HG03095 (cell line): ENCODE data around the gene SOX15.
A peak's percentile ranks its signal among the peaks of the same experiment; 100 is the strongest.
"Not testable (repeated sequence)": the region's sequence is repeated elsewhere in the genome, so short reads cannot be mapped to it uniquely, and the experiment has no call there.

Experiments used
- ATAC-seq: cut with Tn5 transposase; IDR thresholded peaks from one replicate; pipeline ENCODE4 v1.9.1; 2021; ENCODE audit warnings: moderate library complexity; ENCODE audit not compliant: unreplicated experiment

The SOX15 gene

DNA sequence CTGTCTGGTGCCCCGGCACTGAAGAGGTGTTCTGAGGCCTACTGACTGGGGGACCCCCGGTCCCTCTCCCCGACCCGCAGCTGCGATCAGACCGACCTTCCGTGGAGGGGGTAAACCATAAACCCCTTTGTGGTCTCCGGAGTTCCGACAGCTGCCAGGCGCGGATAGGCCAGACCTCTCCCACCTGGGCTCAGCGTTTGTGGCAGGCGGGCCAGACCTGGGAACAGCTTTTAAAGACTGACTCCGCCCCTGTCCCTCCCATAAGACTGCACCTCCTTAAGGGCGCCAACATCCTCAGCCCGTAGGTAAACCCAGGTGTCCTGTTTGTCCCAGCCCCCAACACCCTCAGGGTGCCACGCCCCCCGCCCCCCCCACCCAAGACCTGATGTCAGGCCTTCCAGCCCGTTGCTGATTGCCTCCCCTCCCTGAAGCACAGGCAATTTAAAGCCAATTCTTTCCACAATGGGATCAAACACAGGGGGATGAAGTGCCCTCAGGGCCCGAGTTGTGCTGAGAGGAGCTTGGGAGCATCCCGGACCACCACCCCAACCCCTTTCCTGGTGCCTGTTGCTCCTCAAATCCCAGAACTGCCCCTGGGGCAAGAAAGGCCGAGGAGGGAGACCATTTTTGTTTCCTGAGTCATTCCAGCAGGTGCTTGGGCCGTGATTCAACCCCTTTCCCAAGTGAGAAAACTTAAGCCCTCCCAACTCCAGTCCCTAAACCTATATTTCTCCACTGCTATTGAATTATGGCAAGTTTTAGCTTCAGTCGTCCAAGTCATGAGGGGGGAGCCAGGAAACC is at the start of gene SOX15:
Gene SOX15, minus strand, starts transcription at position 204 of the 801 bp plus-strand sequence. CDS start 418 bp downstream, outside the sequence.
- no peak for ATAC-seq

DNA sequence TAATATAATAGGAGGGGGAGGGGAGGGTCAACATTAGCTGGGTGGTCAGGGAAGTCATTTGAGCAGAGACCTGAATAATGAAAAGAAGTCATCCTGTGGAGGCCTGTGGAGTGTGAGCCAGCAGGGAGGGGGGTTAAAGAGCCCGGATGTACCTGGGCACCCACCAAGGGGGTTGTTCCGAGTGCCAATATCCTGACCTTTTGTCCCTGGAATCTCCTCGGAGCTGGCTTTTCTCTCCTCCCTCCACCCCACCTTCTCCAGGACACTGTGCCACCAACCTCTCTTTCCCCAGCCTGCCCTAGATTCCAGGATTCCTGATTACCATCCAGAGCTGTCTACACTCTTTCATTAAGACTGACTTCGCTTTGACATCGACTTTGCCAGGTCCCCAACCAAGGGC is 46.3 kb upstream of the SOX15 start:
- ATAC-seq: no peak

DNA sequence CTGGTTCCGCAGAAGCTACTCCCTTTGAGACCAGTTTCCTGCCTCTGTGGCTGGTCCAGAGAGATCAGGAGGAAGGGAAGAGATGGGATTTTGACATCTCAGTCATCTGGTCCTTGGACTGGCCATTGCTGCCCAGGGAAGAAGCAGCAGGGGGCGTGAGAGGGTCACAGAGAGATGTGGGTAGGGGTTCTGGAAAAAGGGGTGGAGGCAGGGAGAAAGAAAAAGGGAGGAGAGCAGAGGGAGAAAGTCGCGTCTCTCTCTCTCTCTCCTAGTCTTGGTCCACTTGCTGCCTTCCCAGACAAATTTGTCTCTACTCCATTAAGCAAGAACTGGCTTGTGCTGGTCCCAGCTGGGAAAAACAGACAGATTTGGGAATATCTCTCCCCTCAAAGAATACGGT is 44.5 kb upstream of the SOX15 start:
- ATAC-seq: no peak

DNA sequence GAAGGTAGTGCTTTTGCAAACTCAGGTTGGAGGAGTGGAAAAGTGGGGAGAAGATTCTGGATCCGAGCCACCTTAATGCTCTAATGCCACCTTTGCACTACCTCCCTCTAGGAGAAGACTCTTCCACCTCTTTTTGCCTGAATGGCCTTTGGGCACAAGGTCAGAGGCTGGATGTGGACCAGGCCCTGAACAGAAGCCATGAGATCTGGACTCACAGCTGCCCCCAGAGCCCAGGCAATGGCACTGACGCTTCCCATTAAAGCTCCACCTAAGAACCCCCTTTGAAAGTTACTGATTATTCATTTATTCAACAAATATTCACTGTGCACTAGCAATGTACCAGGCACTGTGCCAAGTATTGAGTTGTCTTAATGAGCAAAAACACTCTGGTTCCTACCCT is 43.2 kb upstream of the SOX15 start:
- ATAC-seq: no peak

DNA sequence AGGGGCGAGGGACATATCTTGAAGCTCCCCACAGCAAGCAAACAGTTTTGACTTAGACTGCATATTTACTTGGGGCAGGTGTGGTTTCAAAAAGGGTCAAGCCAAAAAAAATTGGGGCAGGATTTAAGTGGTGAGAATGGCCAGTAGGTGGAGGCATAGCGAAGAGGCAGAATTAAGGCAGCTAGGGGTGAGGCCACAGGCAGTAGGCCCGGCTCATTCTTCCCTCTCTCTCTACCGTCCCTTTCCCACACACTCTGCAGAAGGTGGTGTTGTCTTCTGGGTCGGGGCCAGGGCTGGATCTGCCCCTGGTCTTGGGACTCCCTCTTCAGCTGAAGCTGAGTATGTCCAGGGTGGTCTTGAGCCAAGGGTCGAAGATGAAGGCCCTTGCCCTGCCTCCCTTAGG is 42.6 kb upstream of the SOX15 start:
- ATAC-seq: no peak

DNA sequence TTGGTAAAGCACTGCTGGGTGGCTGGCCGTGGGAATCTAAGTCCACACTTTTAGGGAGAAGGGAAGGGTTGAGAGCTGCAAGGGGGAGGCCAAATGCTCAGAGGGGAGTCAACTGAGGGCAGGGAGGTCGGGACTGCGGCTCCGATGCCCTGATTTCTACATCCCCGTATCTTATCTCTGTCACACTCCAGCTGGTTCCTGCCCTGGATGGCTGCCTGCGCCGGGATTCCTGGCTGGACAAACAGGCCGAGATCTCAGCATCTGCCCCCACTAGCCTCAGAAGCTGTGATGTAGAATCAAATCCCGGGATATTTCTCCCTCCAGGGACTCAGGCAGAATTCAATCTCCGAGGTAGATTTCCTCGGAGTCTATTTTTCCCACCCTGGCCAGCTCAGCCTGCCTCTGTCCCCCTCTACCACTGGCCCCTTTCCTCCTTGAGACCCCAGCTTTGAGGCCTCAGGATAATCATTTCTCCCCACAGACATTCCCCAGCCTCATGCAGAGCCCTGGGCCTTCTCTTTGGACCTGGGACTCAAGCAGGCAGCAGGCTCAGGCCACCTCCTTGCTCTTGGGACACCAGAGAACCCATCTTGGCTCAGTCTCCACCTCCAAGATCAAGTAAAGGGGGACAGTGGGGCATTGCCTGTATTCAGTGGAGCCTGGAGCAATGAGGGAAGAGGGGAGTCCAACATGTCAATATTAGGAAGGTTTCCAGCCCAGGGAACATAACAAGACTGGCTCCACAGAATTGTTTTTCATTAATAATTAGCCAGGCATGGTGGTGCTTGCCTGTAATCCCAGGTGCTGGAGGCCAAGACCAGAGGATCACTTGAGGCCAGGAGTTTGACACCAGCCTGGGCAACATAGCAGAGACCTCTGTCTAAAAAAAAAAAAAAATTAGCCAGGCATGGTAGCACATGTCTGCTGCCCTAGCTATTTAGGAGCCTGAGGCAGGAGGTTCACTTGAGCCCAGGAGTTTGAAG is 41.8 kb upstream of the SOX15 start:
- no peak for ATAC-seq

DNA sequence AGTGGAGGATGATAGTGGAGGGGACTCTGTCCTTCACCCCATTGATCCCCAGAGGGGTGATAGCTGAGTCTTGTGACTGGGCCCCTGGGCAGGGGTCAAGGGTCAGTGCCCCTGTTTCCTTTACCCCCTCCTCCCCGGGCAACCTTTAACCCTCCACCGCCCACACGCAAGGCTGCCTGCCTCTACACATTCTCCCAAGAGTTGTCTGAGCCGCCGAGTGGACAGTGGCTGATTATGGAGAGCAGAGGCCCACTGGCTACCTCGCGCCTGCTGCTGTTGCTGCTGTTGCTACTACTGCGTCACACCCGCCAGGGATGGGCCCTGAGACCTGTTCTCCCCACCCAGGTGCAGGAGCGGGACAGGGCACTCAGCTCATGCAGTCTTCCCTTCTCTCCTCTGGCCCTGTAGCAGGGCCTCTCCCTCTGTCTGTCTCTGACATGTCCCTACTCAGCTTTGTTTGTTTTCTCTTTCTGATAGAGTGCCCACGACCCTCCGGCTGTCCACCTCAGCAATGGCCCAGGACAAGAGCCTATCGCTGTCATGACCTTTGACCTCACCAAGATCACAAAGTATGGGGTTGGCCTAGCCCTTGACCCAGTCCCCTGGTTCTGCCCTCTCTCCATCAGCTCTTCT is 40.2 kb upstream of the SOX15 start, which contains the start of gene SHBG:
Gene SHBG, plus strand, starts transcription at position 197 of the 633 bp plus-strand sequence. Its CDS starts 38 bp downstream, at position 235.
- ATAC-seq: no peak

DNA sequence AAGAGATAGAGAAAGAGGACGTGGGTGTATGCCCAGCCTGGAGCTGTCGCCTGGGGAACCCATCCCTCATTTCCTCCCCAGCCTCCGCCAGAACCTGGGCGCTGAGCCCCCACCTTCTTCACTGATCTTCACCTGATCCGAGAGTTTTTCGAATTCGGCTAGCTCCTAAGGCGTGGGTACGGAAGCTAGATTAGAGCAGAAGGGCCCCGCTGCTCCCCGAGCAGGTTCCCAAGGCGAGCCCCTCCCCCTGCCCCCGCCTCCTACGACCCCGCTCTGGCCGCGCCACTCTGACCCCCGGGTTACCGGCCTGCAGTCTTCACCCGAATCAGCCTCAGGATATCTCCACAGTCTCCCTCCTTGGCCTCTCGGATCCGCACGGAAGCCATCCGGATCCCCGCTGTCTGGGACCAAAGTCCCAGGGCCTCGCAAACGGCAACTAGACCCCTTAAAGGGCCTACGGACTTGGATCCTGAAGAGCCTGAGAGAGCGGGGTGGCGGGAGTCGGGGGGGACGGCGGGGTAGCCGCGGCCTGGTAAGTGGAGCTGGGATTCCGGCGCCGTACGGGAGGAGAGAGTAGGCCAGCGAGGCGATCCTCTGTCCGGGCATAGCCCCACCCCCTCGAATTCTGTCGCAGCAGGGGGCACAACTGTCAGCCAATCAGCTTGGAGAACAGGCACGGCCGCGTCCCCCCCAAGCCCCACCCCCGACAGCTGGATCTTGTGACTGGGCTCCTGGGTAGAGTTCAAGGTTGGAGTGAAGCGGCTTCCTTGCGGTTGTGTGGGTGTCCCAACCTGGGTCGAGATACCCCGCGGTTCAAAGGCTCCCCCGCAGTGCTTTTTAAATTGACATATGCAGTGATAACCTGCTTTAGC is 37.6 kb upstream of the SOX15 start, which contains the start of gene SAT2:
Gene SAT2, minus strand, starts transcription at position 572 of the 872 bp plus-strand sequence. Its CDS starts 186 bp downstream, at position 386.
- ATAC-seq: peak; percentile 62

DNA sequence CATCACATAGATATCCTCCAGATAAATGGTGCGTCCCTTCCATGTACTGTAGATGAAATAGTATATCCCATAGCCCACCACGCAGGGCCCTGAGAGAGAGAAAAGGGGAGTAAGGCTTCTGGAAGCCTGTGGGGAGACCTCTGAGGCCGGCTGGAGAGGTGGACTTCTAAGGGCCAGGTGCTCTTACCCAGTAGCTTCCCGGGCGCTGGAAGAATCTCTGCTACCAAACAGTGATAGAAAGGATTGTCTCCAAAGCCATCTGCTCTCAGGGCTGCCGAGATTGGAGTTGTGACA is 37.0 kb upstream of the SOX15 start:
- ATAC-seq: no peak

DNA sequence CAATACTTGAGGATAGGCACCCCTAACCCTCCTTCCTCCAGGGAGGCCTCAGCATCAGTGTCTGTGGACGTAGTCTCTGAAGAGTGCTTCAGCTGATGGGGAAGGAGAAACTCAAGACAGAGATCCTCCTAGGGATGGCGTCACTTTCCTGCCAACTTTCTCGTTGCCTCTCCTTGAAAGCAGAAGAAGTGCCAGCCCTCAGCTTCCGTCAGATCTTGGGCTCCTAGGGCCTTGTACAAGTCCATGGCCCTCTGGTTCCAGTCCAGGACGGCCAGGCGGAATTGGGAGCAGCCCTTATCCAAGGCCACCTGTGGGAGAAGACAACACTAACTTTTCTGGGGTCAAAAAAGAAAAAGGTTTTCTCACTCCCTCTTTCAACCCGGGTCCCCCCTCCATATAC is 36.4 kb upstream of the SOX15 start:
- ATAC-seq: no peak

DNA sequence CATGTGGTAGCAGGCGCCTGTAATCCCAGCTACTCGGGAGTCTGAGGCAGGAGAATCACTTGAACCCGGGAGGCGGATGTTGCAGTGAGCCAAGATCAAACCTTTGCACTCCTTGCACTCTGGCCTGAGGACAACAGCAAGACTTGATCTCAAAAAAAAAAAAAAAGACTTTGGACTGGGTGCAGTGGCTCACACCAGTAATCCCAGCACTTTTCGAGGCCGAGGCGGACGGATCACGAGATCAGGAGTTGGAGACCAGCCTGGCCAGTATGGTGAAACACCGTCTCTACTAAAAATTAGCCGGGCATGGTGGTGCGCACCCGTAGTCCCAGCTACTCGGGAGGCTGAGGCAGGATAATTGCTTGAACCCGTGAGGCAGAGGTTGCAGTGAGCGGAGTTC is 35.9 kb upstream of the SOX15 start:
- not testable (repeated sequence) for ATAC-seq

DNA sequence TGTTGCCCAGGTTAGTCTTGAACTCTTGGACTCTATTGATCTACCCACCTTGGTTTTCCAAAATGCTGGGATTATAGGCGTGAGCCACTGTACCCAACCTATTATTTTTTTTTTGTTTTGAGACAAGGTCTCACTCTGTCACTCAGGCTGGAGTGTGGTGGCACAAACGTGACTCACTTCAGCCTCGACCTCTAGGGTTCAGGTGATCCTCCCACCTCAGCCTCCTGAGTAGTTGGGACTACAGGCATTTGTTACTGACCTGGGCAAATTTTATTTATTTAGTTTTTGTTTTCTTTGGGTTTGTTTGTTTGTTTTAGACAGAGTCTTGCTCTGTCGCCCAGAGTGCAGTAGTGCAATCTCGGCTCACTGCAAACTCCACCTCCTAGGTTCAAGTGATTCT is 33.8 kb upstream of the SOX15 start:
- no peak for ATAC-seq

DNA sequence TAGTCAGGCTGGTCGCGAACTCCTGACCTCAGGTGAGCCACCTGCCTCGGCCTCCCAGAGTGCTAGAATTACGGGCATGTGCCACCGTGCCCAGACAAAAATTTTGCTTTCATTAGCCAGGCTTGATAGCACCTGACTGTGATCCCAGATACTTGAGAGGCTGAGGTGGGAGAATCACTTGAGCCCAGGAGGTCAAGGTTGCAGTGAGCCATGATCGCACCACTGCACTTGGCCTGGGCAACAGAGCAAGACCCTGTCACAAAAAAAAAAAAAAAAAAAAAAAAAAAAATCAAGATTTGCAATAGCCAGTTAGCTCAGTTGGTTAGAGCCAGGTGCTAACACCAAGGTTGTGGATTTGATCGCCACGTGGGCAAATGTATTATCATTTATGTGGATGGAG is 30.9 kb upstream of the SOX15 start:
- ATAC-seq: no peak

DNA sequence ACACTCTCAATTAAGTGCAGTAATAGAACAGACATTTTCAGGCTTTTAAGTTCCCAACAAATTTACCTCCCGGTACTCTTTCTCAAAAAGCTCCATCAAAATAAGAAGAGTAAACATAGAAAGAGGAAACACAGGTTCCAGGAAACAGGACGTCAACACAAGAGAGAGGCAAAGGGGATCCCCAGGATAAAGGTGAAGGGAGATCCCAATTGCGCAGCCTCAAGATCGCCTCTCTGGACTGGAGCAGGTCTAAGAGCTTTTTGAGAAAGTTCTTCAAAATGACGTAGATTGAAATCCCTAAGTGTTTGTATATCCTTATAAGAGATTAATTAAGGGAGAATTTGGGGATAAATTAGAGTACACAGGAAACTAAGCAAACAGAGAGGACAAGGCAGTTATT is 28.7 kb upstream of the SOX15 start:
- ATAC-seq: no peak

DNA sequence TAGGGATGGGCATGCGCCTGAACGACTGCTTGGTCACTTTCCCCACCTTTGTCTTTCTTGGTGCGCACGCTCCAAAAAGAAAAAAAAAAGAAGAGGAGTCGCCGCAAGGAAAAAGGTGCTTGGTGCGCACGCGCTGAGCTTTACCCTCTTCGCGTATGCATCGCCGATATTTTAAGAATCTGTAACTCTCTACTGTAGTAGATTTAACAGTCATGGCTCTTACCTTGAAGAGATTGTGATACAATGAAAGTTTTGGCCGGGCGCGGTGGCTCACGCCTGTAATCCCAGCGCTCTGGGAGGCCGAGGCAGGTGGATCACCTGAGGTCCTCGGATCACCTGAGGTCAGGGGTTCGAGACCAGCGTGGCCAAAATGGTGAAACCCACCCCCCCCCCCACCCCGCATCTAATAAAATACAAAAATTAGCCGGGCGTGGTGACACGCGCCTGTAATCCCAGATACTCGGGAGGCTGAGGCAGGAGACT is 25.4 kb upstream of the SOX15 start:
- ATAC-seq: no peak

DNA sequence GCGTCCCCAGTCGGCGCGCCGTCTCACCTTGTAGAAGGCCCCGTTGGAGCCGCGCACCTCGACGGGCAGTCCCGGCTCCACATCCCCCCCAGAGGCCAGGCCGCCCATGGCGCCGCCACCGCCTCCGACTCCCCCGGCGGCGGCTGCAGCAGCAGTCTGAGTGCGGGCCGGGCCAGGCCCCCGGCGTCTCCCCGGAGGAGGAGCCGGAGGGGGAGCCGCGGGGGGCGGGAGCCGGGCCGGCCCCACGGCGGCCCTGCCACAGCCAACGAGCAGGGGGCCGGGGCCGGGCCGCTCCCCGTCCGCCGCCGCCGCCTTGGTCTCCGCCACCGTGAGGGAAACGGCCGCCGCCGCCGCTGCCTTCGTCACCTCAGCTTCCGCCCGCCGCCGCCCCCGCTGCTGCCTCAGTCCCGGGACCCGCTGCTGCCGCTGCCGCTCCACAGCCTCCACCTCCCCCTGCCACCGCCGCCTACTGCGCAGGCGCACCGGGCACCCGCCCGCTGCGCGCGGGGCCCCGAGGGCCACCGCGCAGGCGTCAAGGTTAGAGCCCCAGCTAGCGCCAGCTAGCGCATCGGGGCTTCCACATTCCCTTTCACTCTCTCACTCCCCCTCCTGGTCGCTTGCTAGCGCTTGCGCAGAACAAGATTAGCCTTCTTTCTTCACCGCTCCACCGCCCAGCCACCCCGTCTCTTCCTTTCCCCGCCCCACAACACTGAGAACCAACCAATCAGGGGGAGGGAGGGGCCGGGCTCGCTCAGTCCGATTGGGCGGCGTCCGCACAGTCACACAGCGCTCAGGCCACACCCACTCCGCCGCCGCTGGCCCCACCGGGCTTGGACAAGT is 24.8 kb upstream of the SOX15 start, which contains the start of gene FXR2:
Gene FXR2, minus strand, starts transcription at position 473 of the 840 bp plus-strand sequence. Its CDS starts 365 bp downstream, at position 108.
- ATAC-seq: peak; percentile 82

DNA sequence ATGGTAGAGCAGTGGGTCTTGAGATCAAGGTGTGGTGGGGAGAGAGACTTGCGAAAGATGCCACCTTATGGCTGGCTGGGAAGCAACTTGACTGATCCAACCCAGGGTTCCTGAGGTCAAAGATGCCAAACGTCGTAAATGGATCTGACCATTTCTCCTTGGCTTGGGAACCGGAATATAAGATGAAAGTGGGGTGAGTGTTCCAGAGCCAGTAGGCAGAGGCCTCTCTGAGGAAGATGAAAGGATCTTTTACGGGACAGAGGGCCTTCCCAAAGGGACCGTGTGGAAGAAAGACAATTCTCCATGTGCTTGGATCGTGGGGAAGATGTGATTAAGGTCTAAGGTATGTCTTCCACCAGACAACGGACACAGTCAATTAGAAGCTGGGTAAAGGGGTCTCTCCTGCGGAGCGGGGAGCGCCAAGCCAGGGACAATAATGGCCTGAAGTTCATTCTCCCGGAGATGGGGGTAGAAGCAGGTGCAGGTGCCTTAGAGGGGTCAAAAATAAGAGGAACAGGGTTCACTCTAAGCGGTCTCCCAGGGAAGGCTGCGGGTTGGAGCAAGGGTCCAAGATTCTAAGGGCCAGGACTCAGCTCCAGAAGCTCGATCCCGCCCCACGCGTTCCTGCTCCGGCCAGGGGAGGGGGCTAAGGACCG is 24.0 kb upstream of the SOX15 start:
- ATAC-seq: no peak

DNA sequence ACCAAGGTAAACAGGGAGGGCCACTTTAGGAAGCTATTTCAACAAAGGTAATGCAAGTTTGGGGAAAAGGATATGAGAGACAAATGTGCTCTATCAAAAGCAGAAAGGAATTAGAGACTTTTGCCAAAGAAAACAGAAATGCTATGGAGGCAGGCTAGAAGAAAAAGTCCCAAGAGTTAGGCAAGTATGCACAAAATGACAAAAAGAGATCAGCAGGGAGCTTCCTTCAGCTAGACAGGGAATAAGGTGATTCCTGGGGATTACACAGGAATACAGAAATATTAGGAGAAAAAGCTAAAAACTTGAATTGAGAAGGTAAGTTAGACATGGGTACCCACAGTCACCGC is 22.4 kb upstream of the SOX15 start:
- ATAC-seq: no peak
